T-helper 2 cell treated with Interferon-gamma antibody and Interleukin-4, amounts not matched to agents 100 ng/mL and 5 ng/mL, for 36 hours (primary cell): ENCODE results near the gene B4GALNT2. TPM values are rescaled to one million over a fixed set of nuclear protein-coding genes. Genes with fewer than 3 reads are reported as not detected.
"Not testable (repeated sequence)": the region's sequence is repeated elsewhere in the genome, so short reads cannot be mapped to it uniquely, and the experiment has no call there.

Experiments used
- intact Hi-C: fragments of 100-400 bp; cut with micrococcal nuclease; formaldehyde crosslinking; loops from one replicate; pipeline ENCODE4 v1.15.1; 2023
- total RNA-seq: library from RNA; stranded (reverse); gene quantifications from 2 replicates; pipeline ENCODE4 v1.2.3, GENCODE V29; 2022

Gene B4GALNT2
- total RNA-seq, 1 donor from 2014 or later, result not detected

DNA sequence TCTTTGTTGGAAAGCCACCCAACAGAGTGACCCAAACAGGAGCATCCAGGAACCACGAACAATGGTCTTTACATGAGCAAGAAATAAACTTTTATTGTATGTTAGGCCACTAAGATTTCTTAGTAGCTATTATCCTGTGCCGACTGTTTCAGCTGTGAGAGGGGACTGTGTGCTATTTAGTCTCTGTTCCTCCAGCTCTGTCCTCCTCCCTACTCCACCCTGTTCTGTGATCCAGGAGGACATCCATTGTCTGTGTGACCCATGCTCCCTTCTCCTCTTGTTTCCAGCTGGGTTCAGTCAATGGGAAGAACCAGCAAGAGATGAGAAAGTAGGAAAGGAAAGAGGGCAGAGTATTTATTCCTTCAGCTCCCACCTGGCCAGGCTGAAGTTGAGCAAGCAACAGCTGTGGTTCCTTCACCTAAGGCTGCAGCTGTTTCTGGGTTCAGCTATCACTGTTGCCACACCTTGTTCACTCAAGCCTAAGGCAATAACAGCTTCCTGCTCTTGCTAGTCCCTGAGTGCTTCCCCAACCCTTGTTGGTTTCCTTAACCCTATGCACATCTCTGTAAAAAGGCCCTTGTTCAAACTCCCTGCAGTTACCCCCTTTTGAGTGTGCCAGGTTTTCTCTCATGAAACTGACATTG is 14.9 kb upstream of the B4GALNT2 start:
- intact Hi-C loops, result no loop called here

DNA sequence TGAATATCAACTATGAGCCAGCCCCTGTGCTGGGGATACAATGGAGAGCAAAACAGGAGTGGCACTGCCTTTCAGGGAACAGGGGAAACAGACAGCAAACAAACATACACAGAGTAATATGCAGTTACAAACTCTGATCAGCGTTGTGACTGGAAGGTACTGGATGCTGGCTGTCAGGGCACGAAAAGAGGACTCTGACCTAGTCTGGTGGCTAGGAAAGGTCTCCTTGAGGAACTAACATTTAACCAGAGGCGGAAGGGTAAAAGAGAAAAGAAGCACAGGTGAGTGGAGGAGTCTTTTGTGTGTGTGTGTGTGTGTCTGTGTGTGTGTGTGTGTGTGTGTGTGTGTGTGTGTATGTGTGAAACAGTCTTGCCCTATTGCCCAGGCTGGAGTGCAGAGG is 12.4 kb upstream of the B4GALNT2 start:
- intact Hi-C loops, result no loop called here

GRCh38 chr17:49121696-49122292 is 10.8 kb upstream of the B4GALNT2 start:
- intact Hi-C loops, result no loop called here

- intact Hi-C loops, result no loop called here
Observed at GRCh38 chr17:49122566-49122965, 10.0 kb upstream of the B4GALNT2 start.

DNA sequence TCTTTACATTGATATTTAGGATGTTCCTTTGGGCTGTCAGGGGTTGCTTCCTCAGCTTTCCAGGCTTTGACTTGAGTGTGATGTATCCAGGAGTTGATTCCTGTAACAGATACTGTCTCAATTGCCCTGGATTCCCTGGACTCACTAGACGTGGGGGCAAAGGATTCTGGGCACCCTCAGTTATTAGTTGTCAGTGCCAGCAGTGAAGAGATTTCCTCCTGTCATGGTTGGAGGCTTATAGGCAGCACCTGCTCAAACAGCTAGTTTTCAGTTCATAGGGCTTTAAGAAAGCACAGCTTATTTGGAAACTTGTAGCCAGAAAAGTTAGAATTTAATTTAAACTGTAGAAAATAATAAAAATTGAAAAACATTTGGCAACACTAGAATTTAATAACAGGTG is 9.5 kb upstream of the B4GALNT2 start:
- intact Hi-C loops, result no loop called here

DNA sequence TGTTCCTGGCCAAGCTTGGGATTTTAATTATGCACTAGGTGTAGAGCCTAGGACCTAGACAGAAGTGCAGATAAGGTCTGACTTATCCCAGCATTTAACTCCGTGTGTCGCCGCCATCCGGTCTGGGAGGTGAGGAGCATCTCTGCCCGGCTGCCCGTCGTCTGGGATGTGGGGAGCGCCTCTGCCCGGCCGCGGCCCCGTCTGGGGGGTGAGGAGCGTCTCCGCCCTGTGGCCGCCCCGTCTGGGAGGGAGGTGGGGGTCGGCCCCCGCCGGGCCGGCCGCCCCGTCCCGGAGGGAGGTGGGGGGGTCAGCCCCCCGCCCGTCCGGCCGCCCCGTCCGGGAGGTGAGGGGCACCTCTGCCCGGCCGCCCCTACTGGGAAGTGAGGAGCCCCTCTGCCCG is 7.1 kb upstream of the B4GALNT2 start:
- intact Hi-C loops, result no loop called here

- intact Hi-C loops, result not testable (repeated sequence)
Observed at GRCh38 chr17:49126183-49126859, 6.2 kb upstream of the B4GALNT2 start.

- intact Hi-C loops, result not testable (repeated sequence)
Observed at GRCh38 chr17:49129359-49129950, 3.1 kb upstream of the B4GALNT2 start.

- intact Hi-C loops, result no loop called here
Observed at GRCh38 chr17:49130891-49131290, 1.7 kb upstream of the B4GALNT2 start.

DNA sequence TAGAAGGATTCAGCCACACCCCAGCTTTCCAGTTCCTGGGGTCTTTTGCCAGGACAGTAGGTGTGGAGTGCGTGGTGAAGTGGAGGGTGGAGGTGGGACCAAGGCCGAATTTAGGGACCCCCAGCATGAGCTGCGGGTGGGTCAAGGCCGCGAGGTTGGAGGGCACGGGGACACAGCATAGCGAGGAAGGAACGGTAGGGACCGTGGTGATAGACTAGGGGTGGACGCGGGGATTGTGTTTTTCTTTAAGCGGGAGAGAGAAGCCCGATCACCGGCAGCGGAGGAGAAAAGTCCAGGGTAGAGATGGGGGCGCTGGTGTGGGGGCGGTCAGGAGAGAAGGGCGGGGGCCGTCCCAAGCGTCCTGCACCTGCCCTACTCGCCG is 261 bp upstream of the B4GALNT2 start:
- intact Hi-C loops, result no loop called here

GRCh38 chr17:49136335-49136734 is 3.8 kb downstream of the B4GALNT2 start:
- intact Hi-C loops, result no loop called here

DNA sequence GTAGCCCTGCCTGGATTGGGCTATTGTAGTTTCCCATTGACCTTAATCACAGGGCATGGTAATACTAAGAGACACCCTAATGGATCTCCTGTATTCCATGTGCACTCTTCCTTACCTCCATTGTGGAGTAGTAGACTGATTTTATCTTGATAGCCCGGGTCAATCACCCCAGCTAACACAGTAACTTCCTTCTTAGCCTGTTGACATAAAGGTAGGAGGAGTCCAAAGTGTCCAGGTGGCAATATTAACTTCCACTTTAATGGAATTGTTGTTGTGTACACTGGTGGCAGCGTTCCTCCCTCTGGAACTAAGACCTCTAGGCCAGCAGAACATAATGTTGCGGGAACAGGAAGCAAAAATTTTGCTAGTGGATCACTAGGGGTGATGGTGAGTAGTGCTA is 13.1 kb downstream of the B4GALNT2 start:
- intact Hi-C loops, result not testable (repeated sequence)

DNA sequence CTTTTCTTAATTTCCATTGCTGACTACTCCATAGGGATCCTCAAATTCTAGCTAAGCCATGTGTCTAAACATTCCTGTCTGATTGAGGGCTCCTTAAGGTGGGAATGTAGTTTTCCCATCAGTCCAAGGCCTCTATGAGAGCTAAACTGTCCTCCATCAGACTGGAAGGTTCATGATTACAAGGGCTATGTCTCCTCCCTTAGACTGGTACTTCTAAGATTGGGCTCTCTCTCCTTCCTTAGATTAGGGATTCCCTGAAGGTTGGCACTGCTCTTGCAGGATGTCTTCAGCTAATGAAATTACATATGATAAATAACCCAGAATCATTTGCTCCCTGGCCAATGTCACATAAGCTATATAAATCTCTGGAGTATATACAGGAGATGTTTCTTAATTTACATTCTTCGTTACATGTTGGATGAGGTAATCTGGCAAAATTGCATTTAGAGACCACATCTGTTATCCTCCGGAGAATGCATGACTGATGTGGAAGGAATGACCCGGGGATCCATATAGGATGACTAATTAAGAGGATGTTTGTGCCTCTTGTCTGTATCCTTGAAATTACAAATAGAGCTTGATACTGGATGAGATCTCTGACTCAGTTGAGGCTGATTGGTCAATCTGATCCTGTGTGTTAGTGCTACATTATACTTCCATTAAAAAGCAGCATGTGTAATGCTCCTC is 14.2 kb downstream of the B4GALNT2 start:
- intact Hi-C loops, result no loop called here

DNA sequence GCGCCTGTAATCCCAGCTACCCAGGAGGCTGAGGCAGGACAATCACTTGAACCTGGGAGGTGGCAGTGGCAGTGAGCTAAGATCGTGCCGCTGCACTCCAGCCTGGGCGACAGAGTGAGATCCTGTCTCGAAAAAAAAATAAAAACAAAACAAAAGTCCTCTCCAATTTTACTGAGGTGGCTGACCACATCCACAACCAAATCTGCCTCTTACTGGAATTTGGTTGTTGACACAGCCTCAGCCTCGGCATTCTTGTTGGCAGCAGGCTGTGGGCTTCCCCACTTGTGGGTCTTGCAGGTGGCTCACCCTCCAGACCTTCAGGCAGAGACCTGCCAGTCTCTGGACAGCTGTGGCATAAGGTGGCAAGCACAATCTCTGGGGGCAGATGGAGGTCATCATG is 15.6 kb downstream of the B4GALNT2 start:
- intact Hi-C loops, result no loop called here

DNA sequence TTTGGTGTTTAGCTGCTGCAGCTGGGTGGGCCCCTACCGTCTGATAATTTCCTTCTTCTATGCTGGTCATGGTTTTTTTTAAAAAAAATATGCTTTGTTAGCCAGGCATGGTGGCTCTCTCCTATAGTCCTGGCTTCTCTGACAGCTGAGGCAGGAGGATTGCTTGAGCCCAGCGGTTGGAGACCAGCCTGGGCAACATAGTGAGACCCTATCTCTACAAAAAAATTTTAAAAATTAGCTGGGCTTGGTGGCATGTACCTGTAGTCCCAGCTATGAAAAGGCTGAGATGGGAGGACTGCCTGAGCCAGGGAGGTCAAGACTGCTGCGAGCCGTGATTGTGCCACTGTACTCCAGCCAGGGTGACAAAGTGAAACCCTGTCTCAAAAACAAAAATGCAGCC is 19.4 kb downstream of the B4GALNT2 start:
- intact Hi-C loops, result no loop called here

GRCh38 chr17:49156256-49156655 is 23.7 kb downstream of the B4GALNT2 start:
- intact Hi-C loops, result no loop called here

GRCh38 chr17:49157784-49158183 is 25.2 kb downstream of the B4GALNT2 start:
- intact Hi-C loops, result no loop called here

DNA sequence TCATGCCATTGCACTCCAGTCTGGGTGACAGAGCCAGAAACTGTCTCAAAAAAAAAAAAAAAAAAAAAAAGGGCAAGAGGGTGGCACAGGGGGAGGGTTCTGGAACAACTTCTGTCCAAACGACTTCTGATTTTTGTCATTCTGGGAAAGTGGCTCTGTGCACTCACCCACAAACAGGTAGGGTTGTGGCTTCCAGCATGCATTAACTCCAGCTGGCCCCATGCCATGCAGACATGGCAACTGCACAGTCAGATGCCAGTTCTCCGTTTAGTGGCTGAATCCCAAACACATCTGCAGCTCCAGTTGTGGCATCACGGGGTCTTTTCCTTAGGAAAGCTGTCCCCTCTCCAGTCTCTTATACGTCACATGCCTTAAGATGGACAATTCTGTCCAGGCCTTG is 30.3 kb downstream of the B4GALNT2 start:
- intact Hi-C loops, result no loop called here

GRCh38 chr17:49165143-49165542 is 32.6 kb downstream of the B4GALNT2 start:
- intact Hi-C loops, result no loop called here

DNA sequence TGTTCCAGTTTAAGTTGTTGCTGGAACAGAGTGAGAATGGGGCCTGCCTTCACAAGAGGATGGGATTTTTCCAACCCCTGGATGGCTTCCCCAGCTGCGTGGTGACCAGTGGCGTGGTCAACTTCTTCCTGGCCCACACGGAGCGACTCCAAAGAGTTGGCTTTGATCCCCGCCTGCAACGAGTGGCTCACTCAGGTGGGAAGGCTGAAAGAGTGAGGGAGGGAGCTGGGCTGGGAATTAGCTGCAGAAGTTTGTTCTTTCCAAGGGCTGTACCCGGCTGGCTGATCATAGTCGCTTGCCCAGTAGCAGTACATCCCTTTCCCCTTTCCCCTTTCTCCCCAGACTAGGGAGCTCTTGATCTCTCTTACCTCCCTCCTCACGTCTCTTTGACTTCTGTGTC is 36.1 kb downstream of the B4GALNT2 start:
- intact Hi-C loops, result no loop called here

DNA sequence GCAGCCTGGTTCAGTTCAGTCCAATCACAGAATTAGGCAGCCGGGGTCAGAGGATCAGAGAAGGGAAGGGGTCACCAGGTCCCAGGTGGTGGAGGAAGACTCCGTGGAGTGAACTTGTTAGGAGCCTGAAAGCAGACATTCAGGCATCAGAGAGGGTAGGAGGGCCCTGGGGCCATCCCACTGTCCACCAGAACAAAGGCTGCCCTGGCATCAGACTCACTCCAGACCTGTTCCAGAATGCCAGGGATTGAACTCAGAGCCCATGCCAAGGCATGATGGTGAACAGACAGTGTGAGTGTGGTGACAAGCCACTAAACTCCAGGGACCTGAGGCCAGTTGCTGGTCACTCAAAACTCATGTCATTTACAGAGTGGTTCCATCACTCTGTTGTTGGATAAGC is 37.6 kb downstream of the B4GALNT2 start:
- intact Hi-C loops, result no loop called here

DNA sequence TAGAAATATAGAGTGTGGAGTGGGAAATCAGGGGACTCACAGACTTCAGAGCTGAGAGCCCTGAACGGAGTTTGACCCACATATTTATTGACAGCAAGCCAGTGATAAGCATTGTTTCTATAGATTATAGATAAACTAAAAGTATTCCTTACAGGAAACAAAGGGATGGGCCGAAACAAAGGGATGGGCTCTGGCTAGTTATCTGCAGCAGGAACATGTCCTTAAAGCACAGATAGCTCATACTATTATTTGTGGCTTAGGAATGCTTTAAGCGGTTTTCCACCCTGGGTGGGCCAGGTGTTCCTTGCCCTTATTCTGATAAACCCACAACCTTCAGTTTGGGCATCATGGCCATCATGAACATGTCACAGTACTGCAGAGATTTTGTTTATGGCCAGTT is 38.1 kb downstream of the B4GALNT2 start:
- intact Hi-C loops, result not testable (repeated sequence)
